ES-I3 (cell line): Measurements from ENCODE around the gene CD63.

Experiments
- H3K36me3 ChIP-seq: 2 replicates; pipeline ENCODE4 v1.6.1; 2013; ENCODE audit warnings: mild to moderate bottlenecking, low read length, control low read depth, moderate library complexity; ENCODE audit not compliant: insufficient read depth
- H3K4me1 ChIP-seq: 2 replicates; pipeline ENCODE4 v1.6.1; 2013; ENCODE audit warnings: mild to moderate bottlenecking, control low read depth, low read length; ENCODE audit not compliant: insufficient read depth
- H3K9ac ChIP-seq: 2 replicates; pipeline ENCODE4 v1.6.1; 2013; ENCODE audit warnings: low read depth, mild to moderate bottlenecking, low read length, moderate library complexity
- H3K9me3 ChIP-seq: 2 replicates; pipeline ENCODE4 v1.6.1; 2013; ENCODE audit warnings: mild to moderate bottlenecking, low read length, moderate library complexity; ENCODE audit not compliant: control insufficient read depth, insufficient read depth

The CD63 gene

GRCh38 chr12:55721601-55722213 lies 7.1 kb downstream of the CD63 start:
- peaks cover 28% of the 10 kb centered on the region for H3K4me1 ChIP-seq
- H3K9ac ChIP-seq, result no peak overlapping the region
- H3K36me3 ChIP-seq, result 0 out of 2 replicates have a peak, but pooled peaks cover 5% of the 10 kb centered on the region
- H3K9me3 ChIP-seq, result no peaks in the 10 kb centered on the region

- no peaks in the 10 kb centered on the region for H3K9me3 ChIP-seq
- H3K9ac ChIP-seq, result no peak overlapping the region
- H3K36me3 ChIP-seq, result 0 out of 2 replicates have a peak, but pooled peaks cover 5% of the 10 kb centered on the region
- H3K4me1 ChIP-seq, result peaks cover 28% of the 10 kb centered on the region
Measured at GRCh38 chr12:55720894-55721444, 7.8 kb downstream of the CD63 start.

GRCh38 chr12:55720071-55720564 lies 8.7 kb downstream of the CD63 start, which contains the start of gene RDH5:
RDH5 (plus strand) TSS chr12:55720393; CDS start chr12:55721185, 792 bp downstream.
- H3K4me1 ChIP-seq, result peaks cover 33% of the 10 kb centered on the region
- H3K9ac ChIP-seq, result no peak within 1 kb of the TSS
- H3K9me3 ChIP-seq, result no peaks in the 10 kb centered on the region
- 0 out of 2 replicates have a peak, but pooled peaks cover 4% of the 10 kb centered on the region for H3K36me3 ChIP-seq

- Histone ChIP-seq H3K9ac (no peak overlapping the region), H3K36me3 (no peaks in the 10 kb centered on the region), H3K9me3 (no peaks in the 10 kb centered on the region), H3K4me1 (peaks cover 34% of the 10 kb centered on the region)
Measured at GRCh38 chr12:55719371-55719770, 9.4 kb downstream of the CD63 start.

- peak overlapping the region; percentile 86; the same call in 1 of the 2 replicates for H3K9ac ChIP-seq
- no peaks in the 10 kb centered on the region for H3K36me3 ChIP-seq
- H3K4me1 ChIP-seq, result peaks cover 34% of the 10 kb centered on the region
- no peaks in the 10 kb centered on the region for H3K9me3 ChIP-seq
Measured at GRCh38 chr12:55718624-55719275, 10.1 kb downstream of the CD63 start.

GRCh38 chr12:55718015-55718414 lies 10.8 kb downstream of the CD63 start:
- no peaks in the 10 kb centered on the region for H3K36me3 ChIP-seq
- H3K9me3 ChIP-seq, result no peaks in the 10 kb centered on the region
- H3K4me1 ChIP-seq, result peaks cover 34% of the 10 kb centered on the region
- H3K9ac ChIP-seq, result peak overlapping the region; percentile 86

- no peaks in the 10 kb centered on the region for H3K9me3 ChIP-seq
- H3K9ac ChIP-seq, result peak overlapping the region; percentile 86
- H3K36me3 ChIP-seq, result no peaks in the 10 kb centered on the region
- H3K4me1 ChIP-seq, result peaks cover 34% of the 10 kb centered on the region
Measured at GRCh38 chr12:55717011-55718007, 11.5 kb downstream of the CD63 start.

- H3K9ac ChIP-seq, result peak overlapping the region; percentile 86
- no peaks in the 10 kb centered on the region for H3K36me3 ChIP-seq
- no peaks in the 10 kb centered on the region for H3K9me3 ChIP-seq
- H3K4me1 ChIP-seq, result peaks cover 34% of the 10 kb centered on the region
Measured at GRCh38 chr12:55716582-55716957, 12.2 kb downstream of the CD63 start.

- no peaks in the 10 kb centered on the region for H3K36me3 ChIP-seq
- H3K9me3 ChIP-seq, result no peaks in the 10 kb centered on the region
- peak within 1 kb of the TSS; percentile 86 for H3K9ac ChIP-seq
- peaks cover 31% of the 10 kb centered on the region for H3K4me1 ChIP-seq
Measured at GRCh38 chr12:55715833-55716581, 12.8 kb downstream of the CD63 start, which contains the start of gene BLOC1S1. BLOC1S1 (plus strand) TSS chr12:55716046; CDS start chr12:55716052, 6 bp downstream.

GRCh38 chr12:55715169-55715764 lies 13.5 kb downstream of the CD63 start:
- no peaks in the 10 kb centered on the region for H3K9me3 ChIP-seq
- H3K9ac ChIP-seq, result peak overlapping the region; percentile 86
- peaks cover 31% of the 10 kb centered on the region for H3K4me1 ChIP-seq
- no peaks in the 10 kb centered on the region for H3K36me3 ChIP-seq

- H3K4me1 ChIP-seq, result peaks cover 18% of the 10 kb centered on the region
- no peak overlapping the region for H3K9ac ChIP-seq
- H3K36me3 ChIP-seq, result no peaks in the 10 kb centered on the region
- H3K9me3 ChIP-seq, result no peaks in the 10 kb centered on the region
Measured at GRCh38 chr12:55713721-55714120, 15.1 kb downstream of the CD63 start.

GRCh38 chr12:55712700-55713415 lies 16.0 kb downstream of the CD63 start:
- H3K9me3 ChIP-seq, result no peaks in the 10 kb centered on the region
- H3K9ac ChIP-seq, result no peak overlapping the region
- H3K4me1 ChIP-seq, result peaks cover 12% of the 10 kb centered on the region; the same call in 1 of the 2 replicates
- H3K36me3 ChIP-seq, result no peaks in the 10 kb centered on the region
